ENCODE measurements around the gene PROZ.
A peak's percentile ranks its signal among the peaks of the same experiment; 100 is the strongest.

The PROZ gene

DNA sequence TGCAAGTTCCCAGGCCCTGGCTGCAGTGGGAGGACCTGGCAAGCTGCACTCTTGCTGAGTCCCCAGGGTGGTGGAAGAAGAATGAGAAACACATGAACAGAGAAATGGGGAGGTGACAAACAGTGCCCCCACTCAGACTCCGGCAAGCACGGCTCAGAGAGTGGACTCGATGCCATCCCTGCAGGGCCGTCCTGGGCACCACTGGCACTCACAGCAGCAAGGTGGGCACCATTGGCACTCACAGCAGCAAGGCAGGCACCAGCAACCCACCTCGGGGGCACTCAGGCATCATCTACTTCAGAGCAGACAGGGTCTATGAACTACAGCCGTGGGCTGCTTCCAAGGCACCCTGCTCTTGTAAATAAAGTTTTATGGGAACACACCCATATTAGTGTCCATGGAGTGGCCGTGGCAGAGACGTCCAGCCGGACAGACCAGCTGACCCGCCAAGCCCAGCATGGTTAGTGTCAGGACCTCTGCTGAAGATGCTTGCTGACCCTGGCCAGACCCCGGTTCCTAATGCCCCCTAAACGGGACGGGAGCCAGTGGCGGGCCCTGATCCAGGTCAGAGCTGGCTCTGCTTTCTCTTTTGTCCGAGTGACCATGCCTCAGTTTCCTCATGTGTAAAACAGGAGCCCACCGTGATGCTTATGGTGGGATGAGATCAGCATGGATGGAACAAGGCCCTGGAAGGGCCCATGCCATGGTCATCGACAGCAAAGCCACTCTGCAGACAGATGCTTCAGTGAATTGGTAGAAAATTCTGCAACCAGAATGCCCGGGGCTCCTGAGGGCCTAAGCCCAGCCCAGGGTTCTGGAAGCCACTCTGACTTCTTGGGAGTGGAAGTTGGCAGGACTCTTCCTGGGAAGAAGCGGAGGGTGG is 37.9 kb upstream of the PROZ start:
- DNase-seq (ENCODE audit: low spot score) = no peak

DNA sequence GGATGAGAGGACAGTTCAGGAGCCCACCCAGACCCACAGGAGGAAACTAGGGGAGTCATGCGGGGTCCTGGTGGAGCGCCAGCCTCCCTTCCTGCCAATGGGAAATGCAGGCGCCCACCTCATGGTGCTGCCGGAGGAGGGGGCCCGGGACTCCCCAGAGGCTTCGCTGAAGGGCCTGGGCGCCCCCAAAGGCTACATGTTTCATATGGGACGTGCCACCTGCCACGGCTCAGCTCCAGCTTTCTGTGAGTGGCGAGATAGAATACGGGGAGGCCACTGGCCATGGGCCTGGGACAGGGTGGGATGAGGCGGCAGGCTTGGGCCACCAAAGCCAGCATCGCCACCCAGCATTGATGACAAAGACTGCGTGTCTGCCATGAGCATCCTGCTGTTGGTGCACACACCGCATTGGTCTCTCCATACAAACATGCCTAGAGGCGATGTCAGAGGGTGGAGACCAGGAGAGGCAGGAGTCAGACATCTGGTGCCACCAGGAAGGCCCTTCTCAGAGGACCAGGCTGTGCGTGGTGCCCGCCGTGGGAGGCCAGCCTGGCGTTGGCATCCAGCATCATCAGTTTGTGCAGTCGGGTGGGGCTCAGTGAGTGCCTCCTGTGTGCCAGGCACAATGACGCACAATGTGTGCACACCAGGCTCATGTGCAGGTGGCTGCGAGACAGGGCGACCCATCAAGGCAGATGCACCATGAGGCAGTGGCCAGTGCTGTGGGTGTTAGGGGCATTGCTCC is 37.1 kb upstream of the PROZ start:
- no peak for DNase-seq (ENCODE audit: low spot score)

- DNase-seq (ENCODE audit: low spot score) = no peak
Measured at GRCh38 chr13:113121928-113122471, 36.4 kb upstream of the PROZ start.

DNA sequence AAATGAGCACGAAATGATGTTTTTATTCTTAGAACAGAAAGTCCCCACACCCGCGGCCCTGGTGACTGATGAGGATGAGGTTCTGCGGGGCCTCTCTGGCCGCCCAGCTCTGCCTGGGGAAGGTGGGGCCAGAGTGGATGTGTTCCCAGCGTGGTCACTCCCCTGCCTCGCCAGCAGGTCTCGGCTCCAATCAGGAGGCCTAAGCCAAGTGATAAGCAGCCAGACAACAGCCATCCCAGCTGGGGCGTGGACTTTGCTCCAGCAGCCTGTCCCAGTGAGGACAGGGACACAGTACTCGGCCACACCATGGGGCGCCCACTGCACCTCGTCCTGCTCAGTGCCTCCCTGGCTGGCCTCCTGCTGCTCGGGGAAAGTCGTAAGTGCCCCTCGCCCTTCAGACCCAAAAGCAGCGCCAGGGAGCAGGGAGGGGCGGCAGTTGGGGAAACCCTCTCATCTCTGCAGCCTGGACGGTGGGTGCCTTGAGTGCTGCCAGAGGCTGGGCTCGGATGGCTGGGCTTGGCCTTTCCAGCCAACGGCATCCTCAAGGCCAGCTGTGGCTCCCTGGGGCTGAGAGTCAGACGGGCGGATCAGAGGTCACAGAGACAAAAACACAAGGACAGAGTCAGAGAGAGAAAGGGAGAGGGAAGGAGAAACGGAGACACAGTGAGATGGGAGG is 35.8 kb upstream of the PROZ start, which contains the start of gene F10:
F10 (plus strand) TSS at position 250 of the 676 bp plus-strand sequence; CDS start at position 307, 57 bp downstream.
- peak; percentile 97 for DNase-seq (ENCODE audit: low spot score)

DNA sequence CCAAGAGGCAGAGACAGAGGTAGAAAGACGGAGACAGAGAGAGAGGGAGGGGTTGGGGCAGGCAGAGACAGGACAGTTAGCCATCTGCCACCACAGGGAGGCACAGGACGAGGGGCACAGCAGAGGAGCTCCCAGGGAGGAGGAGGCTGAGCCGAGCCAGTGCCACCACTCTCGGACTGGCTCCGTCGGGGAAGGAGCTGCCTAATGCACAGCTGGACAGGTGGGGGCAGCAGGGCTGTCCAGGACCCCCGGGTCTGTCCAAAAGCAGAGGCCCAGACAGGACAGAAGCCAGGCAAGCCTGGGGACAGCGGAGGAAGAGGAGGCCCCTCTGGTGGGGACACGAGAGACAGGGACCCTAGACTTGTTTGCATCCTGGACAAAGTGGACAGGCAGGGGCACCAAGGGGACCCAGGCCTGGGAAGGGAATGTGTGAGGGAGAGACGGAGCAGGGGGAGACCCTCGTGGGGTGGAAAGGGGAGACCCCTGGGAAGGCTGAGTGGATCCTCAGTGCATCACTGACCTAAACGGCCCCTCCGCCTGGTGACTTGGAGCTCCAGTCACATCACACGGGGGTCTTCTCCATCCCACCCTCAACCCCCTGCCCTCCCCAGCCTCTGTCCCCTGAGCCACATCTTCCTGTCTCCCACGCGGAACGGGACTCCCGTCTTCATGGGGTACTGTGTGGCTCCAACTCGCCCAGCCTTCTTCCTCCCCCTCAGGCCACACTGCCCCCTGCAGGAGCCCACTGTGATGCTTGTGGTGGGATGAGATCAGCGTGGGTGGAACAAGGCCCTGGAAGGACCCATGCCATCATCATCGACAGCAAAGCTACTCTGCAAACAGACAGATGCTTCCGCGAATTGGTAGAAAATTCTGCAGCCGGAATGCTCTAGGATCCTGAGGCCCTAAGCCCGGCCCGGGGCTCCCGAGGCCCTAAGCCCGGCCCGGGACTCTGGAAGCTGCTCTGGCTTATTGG is 34.9 kb upstream of the PROZ start:
- peak; percentile 61 for DNase-seq (ENCODE audit: low spot score)

DNA sequence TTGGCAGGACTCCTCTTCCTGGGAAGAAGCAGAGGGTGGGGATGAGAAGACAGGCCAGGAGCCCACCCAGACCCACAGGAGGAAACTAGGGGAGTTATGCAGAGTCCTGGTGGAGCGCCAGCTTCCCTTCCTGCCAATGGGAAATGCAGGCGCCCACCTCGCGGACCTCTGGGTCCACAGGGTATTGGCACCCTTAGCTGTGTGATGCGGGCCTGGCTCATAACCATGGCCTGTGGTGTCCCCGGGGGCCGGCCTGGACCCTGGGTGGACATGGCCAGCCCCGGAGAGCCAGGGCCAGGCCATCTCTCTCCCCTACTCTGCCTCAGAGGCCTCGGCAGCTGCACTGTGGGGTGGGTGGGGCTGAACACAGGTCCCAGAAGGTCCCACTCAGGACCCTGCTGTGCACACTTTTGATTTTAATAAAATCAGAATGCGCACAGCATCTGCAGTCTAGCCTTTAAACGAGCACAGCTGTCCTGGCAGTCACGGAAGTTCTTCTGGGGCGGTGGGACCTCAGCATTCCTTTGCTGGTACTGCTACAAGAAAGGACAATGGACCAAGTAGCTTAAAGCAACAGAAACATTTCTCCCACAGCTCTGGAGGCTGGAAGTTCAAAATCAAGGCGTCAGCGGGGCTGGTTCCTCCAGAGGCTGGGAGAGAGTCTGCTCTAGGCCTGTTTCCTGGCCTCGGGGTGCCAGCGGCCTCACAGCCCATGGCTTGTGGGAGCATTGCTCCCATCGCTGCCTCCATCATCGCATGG is 34.1 kb upstream of the PROZ start:
- DNase-seq (ENCODE audit: low spot score) = no peak

GRCh38 chr13:113125506-113126264 is 32.8 kb upstream of the PROZ start:
- no peak for DNase-seq (ENCODE audit: low spot score)

DNA sequence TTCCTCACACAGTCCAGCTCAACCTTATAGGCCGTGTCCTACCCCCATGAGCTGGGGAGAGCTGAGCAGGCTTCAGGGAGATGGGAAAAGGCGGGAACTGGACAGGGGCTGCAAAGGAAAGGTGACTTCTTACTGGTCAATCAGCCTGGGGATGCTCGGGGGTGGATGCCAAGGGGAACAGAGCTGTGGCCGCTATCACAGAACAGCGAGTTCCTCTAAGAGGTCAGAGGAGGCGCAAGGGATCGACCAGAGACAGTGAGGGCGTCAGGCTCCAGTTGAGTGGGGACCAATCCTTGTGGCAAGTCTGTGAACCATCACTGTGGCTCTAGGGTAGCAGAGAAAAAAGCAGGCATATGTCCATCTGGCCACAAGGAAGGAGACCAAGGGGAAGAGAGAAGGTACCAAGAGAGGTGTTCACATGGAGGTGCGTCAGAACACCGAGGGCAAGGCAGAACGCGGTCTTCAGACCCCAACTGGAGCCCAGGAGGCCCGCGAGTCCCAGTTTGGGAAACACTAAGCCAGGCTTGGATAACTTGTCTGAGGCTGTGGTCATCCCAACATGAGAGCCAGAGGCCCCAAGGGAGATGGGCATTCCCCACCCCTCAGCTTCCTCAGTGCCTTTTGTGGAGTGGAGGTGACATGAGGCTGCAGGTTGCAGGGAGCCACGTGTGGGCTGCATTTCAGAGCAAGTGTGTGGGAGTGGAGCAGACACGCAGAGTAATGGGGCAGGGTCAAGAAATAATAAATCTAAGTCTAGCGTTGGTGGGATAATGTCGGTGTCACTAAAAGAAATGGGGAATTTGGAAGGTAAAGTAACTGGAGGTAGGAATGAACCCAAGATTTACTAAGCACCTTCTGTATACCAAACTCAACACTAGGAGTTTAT is 31.9 kb upstream of the PROZ start:
- DNase-seq (ENCODE audit: low spot score) = no peak

DNA sequence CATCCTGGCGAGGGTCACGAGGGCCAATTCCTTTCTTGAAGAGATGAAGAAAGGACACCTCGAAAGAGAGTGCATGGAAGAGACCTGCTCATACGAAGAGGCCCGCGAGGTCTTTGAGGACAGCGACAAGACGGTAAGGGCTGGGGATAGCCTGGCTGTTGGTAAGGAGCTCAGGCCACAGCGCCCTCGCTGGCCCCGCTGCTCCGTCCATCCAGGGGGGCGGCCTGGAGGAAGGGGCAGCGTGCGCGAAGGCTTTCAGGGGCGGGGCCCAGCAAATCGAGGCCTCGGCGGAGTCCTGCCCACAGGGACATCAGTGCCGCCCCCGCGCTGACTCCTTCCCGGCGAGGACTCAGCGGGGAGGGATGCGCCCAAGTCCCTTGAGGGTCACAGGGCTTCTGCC is 29.0 kb upstream of the PROZ start:
- no peak for DNase-seq (ENCODE audit: low spot score)

DNA sequence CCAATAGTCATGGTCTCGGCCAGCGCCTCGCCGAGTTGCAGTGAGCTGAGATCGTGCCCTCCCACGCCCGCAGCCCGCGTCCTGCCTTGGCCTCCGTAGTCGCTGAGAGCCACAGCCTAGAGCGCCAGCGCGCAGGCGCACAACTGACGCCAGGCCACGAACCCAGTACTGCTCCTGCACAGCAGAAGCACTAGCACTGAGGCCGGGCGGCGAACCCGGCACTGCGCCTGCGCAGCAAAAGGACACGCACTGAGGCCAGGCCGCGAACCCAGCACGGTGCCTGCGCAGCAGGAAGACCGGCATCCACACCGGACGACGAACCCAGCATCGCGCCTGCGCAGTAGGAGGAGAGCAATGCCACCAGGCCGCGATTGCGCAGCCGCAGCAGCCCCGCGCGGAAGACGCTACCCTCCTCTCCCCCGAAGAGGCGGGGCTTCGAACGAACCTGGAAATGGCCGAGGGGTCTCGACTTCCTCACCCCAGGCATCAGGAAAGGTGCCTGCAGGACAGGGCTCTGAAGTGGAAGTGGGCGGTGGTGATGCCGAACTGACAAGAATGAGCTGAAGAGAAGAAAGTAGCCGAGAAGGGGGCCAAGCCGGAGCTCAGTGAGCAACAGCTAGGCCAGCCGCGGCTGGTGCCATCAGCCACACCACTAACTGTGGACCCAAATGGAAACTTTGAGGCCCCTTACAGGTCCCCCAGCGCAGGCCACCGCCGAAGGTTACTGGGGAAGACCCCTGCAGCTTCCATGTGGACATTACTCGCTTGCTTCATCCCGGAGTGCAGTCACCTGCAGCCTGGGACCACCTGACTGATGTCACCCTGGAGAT is 28.3 kb upstream of the PROZ start:
- DNase-seq (ENCODE audit: low spot score) = no peak

- DNase-seq (ENCODE audit: low spot score) = no peak
Measured at GRCh38 chr13:113135281-113135760, 23.1 kb upstream of the PROZ start.

- no peak for DNase-seq (ENCODE audit: low spot score)
Measured at GRCh38 chr13:113137691-113138298, 20.7 kb upstream of the PROZ start.

- no peak for DNase-seq (ENCODE audit: low spot score)
Measured at GRCh38 chr13:113138792-113139551, 19.5 kb upstream of the PROZ start.

- no peak for DNase-seq (ENCODE audit: low spot score)
Measured at GRCh38 chr13:113139577-113139976, 18.9 kb upstream of the PROZ start.

DNA sequence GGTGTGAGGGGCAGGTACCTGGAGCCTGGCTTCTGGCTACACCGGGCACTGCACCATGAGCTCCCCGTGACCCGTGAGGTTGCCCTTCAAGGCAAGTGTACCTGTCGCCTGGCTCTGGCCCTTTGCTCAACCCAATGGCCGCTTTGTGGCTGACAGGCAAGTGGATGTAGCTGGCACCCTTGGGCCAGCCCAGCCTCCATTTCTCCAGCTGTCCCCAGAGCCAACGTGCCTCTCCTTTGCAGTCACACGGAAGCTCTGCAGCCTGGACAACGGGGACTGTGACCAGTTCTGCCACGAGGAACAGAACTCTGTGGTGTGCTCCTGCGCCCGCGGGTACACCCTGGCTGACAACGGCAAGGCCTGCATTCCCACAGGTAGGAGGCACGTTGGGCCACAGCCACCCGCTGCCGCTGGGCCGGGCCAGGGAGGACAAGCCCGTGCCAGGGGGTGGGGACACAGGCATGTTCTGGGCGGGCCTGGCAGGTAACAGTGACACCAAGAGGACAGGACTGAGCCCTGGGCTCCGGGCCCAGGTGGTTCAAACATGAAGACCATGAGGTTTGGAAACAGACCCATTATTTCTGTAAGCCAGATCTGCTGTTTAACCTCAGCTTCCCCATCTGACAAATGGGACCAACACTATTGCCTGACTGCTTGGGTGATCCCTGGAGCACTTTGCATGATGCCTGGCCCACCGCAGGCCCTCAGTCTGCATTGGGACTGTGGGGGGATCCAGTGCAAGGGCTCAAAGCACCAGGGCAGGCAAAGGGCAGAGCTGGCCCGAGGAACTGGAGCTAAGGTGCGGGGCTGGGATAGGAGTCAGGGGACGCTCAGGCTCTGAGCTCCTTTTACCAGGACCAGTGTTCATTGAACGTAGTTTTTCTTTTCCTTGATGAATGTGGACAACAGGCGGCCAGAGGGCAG is 17.5 kb upstream of the PROZ start:
- DNase-seq (ENCODE audit: low spot score) = no peak

Data from HuH-7.5 (cell line).